Natural killer cell (primary cell): Measurements from ENCODE around the gene ACAD9. TPM values are rescaled to one million over a fixed set of nuclear protein-coding genes. Genes with fewer than 3 reads are reported as not detected.

Experiments used
- ATAC-seq, 3 donors: fragments of 150-1000 bp in 2 of 3; fragments of 200-7000 bp in 1 of 3; cut with Tn5 transposase; 1 replicate in 1 of 3; 2 replicates in 2 of 3; pipeline ENCODE4 v1.10.0; 2021; ENCODE audit warnings: mild to moderate bottlenecking in 2 of 3, moderate library complexity in 2 of 3
- DNase-seq, 2 donors: peaks; one replicate each; pipeline versions ENCODE4 v3.0.0 to v3.0.0-alpha.2; 2013 to 2021; ENCODE audit warnings: mixed read lengths in 1 of 2
- H3K27ac ChIP-seq: one replicate; pipeline ENCODE4 v1.5.1; 2013; ENCODE audit warnings: mild to moderate bottlenecking, low read length
- H3K27me3 ChIP-seq: one replicate; pipeline ENCODE4 v1.6.1; 2013; ENCODE audit warnings: low read length; ENCODE audit not compliant: control insufficient read depth, insufficient read depth
- H3K36me3 ChIP-seq: one replicate; pipeline ENCODE4 v1.6.1; 2013; ENCODE audit warnings: low read length; ENCODE audit not compliant: control insufficient read depth, insufficient read depth
- H3K4me1 ChIP-seq: one replicate; pipeline ENCODE4 v1.6.1; 2013; ENCODE audit warnings: low read length; ENCODE audit not compliant: control insufficient read depth, insufficient read depth
- H3K4me3 ChIP-seq: one replicate; pipeline ENCODE4 v1.5.1; 2013; ENCODE audit warnings: low read length
- H3K9me3 ChIP-seq: one replicate; pipeline ENCODE4 v1.6.1; 2013; ENCODE audit warnings: low read length; ENCODE audit not compliant: control insufficient read depth, insufficient read depth
- H3K27ac Mint-ChIP-seq, 2 donors: one replicate each; pipeline ENCODE4 v1.8.0; 2022; ENCODE audit warnings: mild to moderate bottlenecking in 2 of 2, mixed read lengths in 2 of 2, moderate library complexity in 1 of 2
- H3K27me3 Mint-ChIP-seq, 2 donors: one replicate each; pipeline ENCODE4 v1.8.0; 2022; ENCODE audit warnings: low read depth in 2 of 2, mixed read lengths in 2 of 2
- H3K36me3 Mint-ChIP-seq: one replicate; pipeline ENCODE4 v1.8.0; 2022; ENCODE audit warnings: mixed read lengths
- H3K4me1 Mint-ChIP-seq, 2 donors: one replicate each; pipeline ENCODE4 v1.8.0; 2022; ENCODE audit warnings: mixed read lengths in 2 of 2
- H3K4me3 Mint-ChIP-seq: one replicate; pipeline ENCODE4 v1.8.0; 2022; ENCODE audit warnings: mild to moderate bottlenecking, moderate library complexity, mixed read lengths
- H3K9me3 Mint-ChIP-seq, 2 donors: one replicate each; pipeline ENCODE4 v1.8.0; 2022; ENCODE audit warnings: mixed read lengths in 2 of 2
- WGBS: methylation state at CpG from one replicate; pipeline ENCODE4 v1.1.7; 2013; ENCODE audit warnings: missing lambda C conversion rate; ENCODE audit not compliant: insufficient coverage; 5-methylcytosine and 5-hydroxymethylcytosine counted together
- intact Hi-C: fragments of 100-400 bp; cut with micrococcal nuclease; formaldehyde crosslinking; loops from one replicate; pipeline ENCODE4 v1.14.2; 2022
- total RNA-seq, 4 donors: library from RNA; stranded (reverse); fragments of 120-200 nt in 1 of 4; gene quantifications; one replicate each; pipeline versions ENCODE4 v1.2.3 to v1.2.4, GENCODE V29; 2013 to 2022
- TF ChIP-seq, protein P1 (sequence below): fragments of 200-600 bp; IDR thresholded peaks from one replicate; pipeline ENCODE4 v1.8.0; 2022; ENCODE audit warnings: antibody characterized with exemption

The ACAD9 gene
- total RNA-seq, 3 donors from 2014 or later (not counting 1 experiment from before 2014, with no cell fraction given), result 43.4 to 71.3 (median 54.2) TPM

GRCh38 chr3:128870347-128870746, 9.1 kb upstream of the ACAD9 start:
- no peaks in the 10 kb centered on the region for H3K36me3 ChIP-seq
- ATAC-seq, result no peak
- Mint-ChIP-seq H3K9me3 (no peaks in the 10 kb centered on the region), H3K4me3 (no peak overlapping the region), H3K4me1 (peaks cover 0 to under 1% of the 10 kb centered on the region in 2 donors), H3K27ac (no peak overlapping the region), H3K36me3 (no peaks in the 10 kb centered on the region), H3K27me3 (peaks cover 12 to 16% of the 10 kb centered on the region in 2 donors)
- H3K4me3 ChIP-seq, result no peak overlapping the region
- 89% methylated on average over 1 of the region's 4 CpGs for WGBS
- no peaks in the 10 kb centered on the region for H3K27me3 ChIP-seq
- no peak for DNase-seq
- no peaks in the 10 kb centered on the region for H3K4me1 ChIP-seq
- intact Hi-C loops, result no loop called here
- H3K9me3 ChIP-seq, result no peaks in the 10 kb centered on the region
- TF ChIP-seq, protein P1, sequence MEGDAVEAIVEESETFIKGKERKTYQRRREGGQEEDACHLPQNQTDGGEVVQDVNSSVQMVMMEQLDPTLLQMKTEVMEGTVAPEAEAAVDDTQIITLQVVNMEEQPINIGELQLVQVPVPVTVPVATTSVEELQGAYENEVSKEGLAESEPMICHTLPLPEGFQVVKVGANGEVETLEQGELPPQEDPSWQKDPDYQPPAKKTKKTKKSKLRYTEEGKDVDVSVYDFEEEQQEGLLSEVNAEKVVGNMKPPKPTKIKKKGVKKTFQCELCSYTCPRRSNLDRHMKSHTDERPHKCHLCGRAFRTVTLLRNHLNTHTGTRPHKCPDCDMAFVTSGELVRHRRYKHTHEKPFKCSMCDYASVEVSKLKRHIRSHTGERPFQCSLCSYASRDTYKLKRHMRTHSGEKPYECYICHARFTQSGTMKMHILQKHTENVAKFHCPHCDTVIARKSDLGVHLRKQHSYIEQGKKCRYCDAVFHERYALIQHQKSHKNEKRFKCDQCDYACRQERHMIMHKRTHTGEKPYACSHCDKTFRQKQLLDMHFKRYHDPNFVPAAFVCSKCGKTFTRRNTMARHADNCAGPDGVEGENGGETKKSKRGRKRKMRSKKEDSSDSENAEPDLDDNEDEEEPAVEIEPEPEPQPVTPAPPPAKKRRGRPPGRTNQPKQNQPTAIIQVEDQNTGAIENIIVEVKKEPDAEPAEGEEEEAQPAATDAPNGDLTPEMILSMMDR, result no peak
- H3K27ac ChIP-seq, result no peak overlapping the region

- peaks cover 12 to 16% of the 10 kb centered on the region in 2 donors for H3K27me3 Mint-ChIP-seq
- ATAC-seq (no peak), DNase-seq (no peak)
- no peaks in the 10 kb centered on the region for H3K36me3 ChIP-seq
- H3K4me1 ChIP-seq, result no peaks in the 10 kb centered on the region
- intact Hi-C loops, result no loop called here
- no peaks in the 10 kb centered on the region for H3K27me3 ChIP-seq
- H3K9me3 ChIP-seq, result no peaks in the 10 kb centered on the region
- no peaks in the 10 kb centered on the region for H3K36me3 Mint-ChIP-seq
- H3K27ac Mint-ChIP-seq, result no peak overlapping the region
- no peak overlapping the region for H3K27ac ChIP-seq
- TF ChIP-seq, protein P1, result no peak
- H3K4me3 Mint-ChIP-seq, result no peak overlapping the region
- no peaks in the 10 kb centered on the region for H3K9me3 Mint-ChIP-seq
- WGBS, result 84% methylated on average over 4 of the region's 4 CpGs
- H3K4me3 ChIP-seq, result no peak overlapping the region
- peaks cover 0 to 8% of the 10 kb centered on the region in 2 donors for H3K4me1 Mint-ChIP-seq
These were observed 7.1 kb upstream of the ACAD9 start for GRCh38 chr3:128872282-128872681.

- ATAC-seq, result no peak
- Histone ChIP-seq H3K9me3 (no peaks in the 10 kb centered on the region), H3K27ac (no peak overlapping the region), H3K4me1 (peaks cover under 1% of the 10 kb centered on the region), H3K27me3 (no peaks in the 10 kb centered on the region), H3K4me3 (no peak overlapping the region), H3K36me3 (no peaks in the 10 kb centered on the region)
- TF ChIP-seq, protein P1, result no peak
- no peaks in the 10 kb centered on the region for H3K9me3 Mint-ChIP-seq
- no peak overlapping the region for H3K27ac Mint-ChIP-seq
- no peak for DNase-seq
- intact Hi-C loops, result no loop called here
- H3K36me3 Mint-ChIP-seq, result no peaks in the 10 kb centered on the region
- no peak overlapping the region for H3K4me3 Mint-ChIP-seq
- 90% methylated on average over 8 of the region's 8 CpGs for WGBS
- peaks cover 3 to 11% of the 10 kb centered on the region in 2 donors for H3K4me1 Mint-ChIP-seq
- peaks cover 12 to 16% of the 10 kb centered on the region in 2 donors for H3K27me3 Mint-ChIP-seq
These were observed 6.7 kb upstream of the ACAD9 start for GRCh38 chr3:128872744-128873143.
